ENCODE results near the gene MCAT.

GRCh38 chr22:43127166-43127908, 15.9 kb downstream of the MCAT start:
- TF ChIP-seq CTCF (IDR thresholded peaks at IDR 0.05; ENCODE audit: low read length), result no peak
- no peak for TF ChIP-seq EZH2 (optimal IDR thresholded peaks at IDR 0.05; ENCODE audit: low read depth, low read length)

All from MM.1S (cell line).